Karpas-422 (cell line): ENCODE data around the gene GJB3. TPM values are rescaled to one million over a fixed set of nuclear protein-coding genes. Genes with fewer than 3 reads are reported as not detected.

Experiments used
- DNase-seq: peaks from one replicate; pipeline ENCODE4 v3.0.0-alpha.2; 2015
- H2AFZ ChIP-seq: fragments of 200-600 bp; sonication (generic); 2 replicates; pipeline ENCODE4 v1.6.1; 2014; ENCODE audit warnings: antibody characterized with exemption, low read length, mixed read lengths
- H3K27ac ChIP-seq: fragments of 200-600 bp; sonication (generic); 2 replicates; pipeline ENCODE4 v1.5.1; 2014; ENCODE audit warnings: mild to moderate bottlenecking, low read length, moderate library complexity
- H3K27me3 ChIP-seq: fragments of 200-600 bp; sonication (generic); 2 replicates; pipeline ENCODE4 v1.6.1; 2014; ENCODE audit warnings: low read length, mixed read lengths
- H3K36me3 ChIP-seq: fragments of 200-600 bp; sonication (generic); 2 replicates; pipeline ENCODE4 v1.6.1; 2014; ENCODE audit warnings: low read length, mixed read lengths; ENCODE audit not compliant: insufficient read depth
- H3K4me1 ChIP-seq: fragments of 200-600 bp; sonication (generic); 2 replicates; pipeline ENCODE4 v1.6.1; 2014; ENCODE audit warnings: mild to moderate bottlenecking, low read length, mixed read lengths
- H3K4me2 ChIP-seq: fragments of 200-600 bp; sonication (generic); 2 replicates; pipeline ENCODE4 v1.6.1; 2014; ENCODE audit warnings: low read length, low read depth, mild to moderate bottlenecking; ENCODE audit not compliant: poor library complexity, severe bottlenecking
- H3K4me3 ChIP-seq: fragments of 200-600 bp; sonication (generic); 2 replicates; pipeline ENCODE4 v1.5.1; 2014; ENCODE audit warnings: mild to moderate bottlenecking, antibody characterized with exemption, low read length, mixed read lengths
- H3K79me2 ChIP-seq: fragments of 200-600 bp; sonication (generic); 2 replicates; pipeline ENCODE4 v1.6.1; 2014; ENCODE audit warnings: mild to moderate bottlenecking, low read length, mixed read lengths
- H3K9ac ChIP-seq: fragments of 200-600 bp; sonication (generic); 2 replicates; pipeline ENCODE4 v1.6.0; 2014; ENCODE audit warnings: low read length
- H3K9me2 ChIP-seq: fragments of 200-600 bp; sonication (generic), shearing (Covaris generic); replicated peaks from 2 replicates; pipeline ENCODE4 v1.6.0; 2014; ENCODE audit warnings: mild to moderate bottlenecking, low read length, moderate library complexity; ENCODE audit not compliant: insufficient read depth
- H3K9me3 ChIP-seq: fragments of 300-700, 200-600 bp; sonication (generic); 2 replicates; pipeline ENCODE4 v1.6.1; 2014; ENCODE audit warnings: low read length, mixed read lengths
- H4K20me1 ChIP-seq: fragments of 200-600 bp; sonication (generic); 2 replicates; pipeline ENCODE4 v1.6.1; 2014; ENCODE audit warnings: mild to moderate bottlenecking, antibody characterized with exemption, low read length, low read depth; ENCODE audit not compliant: insufficient read depth
- total RNA-seq: library from RNA; depleted of rRNA; stranded (reverse); fragments of >200 nt; shearing (Covaris generic); gene quantifications from 2 replicates; pipeline ENCODE4 v1.2.3, GENCODE V29; 2014; ENCODE audit warnings: low replicate concordance

Gene GJB3
- total RNA-seq, 1 experiment from 2014 or later: not detected

DNA sequence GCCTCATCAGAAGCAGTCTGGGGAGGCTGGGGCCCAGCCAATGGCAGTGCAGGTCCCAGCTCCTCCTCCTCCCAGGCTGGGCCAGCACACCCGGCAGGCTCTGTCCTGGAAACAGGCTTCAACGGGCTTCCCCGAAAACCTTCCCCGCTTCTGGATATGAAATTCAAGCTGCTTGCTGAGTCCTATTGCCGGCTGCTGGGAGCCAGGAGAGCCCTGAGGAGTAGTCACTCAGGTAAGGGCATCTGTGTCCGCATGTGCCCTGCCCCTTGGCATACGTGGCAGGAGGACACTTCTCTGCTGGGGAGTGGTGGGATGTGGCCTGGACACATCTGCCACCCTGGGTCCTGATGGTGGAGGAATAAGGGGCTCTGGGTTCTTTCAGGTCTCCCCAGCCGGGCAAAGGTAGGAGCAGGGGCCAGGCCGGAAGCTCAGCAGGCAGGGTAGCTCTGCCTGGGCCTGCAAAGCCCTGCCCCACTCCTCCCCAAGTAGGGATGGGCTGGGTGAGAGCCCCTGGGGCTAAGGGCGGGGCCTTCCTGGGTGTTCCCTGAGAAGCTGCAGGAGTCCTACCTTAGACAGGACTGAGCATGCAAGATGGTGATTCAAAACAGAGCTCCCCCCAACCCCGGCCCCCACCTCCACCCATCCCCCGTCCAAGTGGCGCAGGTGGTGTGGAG is 25.9 kb upstream of the GJB3 start, which contains the start of gene GJB5:
GJB5 (plus strand) TSS at position 84 of the 674 bp plus-strand sequence. CDS start 2,284 bp downstream, outside the sequence.
- no peak within 1 kb of the TSS for H3K27ac ChIP-seq
- H2AFZ ChIP-seq: no peak within 1 kb of the TSS
- H4K20me1 ChIP-seq: no peaks in the 10 kb centered on the region
- H3K79me2 ChIP-seq: no peaks in the 10 kb centered on the region
- no peak within 1 kb of the TSS for H3K4me2 ChIP-seq
- H3K4me3 ChIP-seq: no peak within 1 kb of the TSS
- no peak for DNase-seq
- H3K4me1 ChIP-seq: no peaks in the 10 kb centered on the region
- no peaks in the 10 kb centered on the region for H3K9me2 ChIP-seq
- no peaks in the 10 kb centered on the region; the same call in 1 of the 2 replicates for H3K27me3 ChIP-seq
- H3K36me3 ChIP-seq: no peaks in the 10 kb centered on the region
- H3K9me3 ChIP-seq: no peaks in the 10 kb centered on the region
- no peak within 1 kb of the TSS for H3K9ac ChIP-seq

DNA sequence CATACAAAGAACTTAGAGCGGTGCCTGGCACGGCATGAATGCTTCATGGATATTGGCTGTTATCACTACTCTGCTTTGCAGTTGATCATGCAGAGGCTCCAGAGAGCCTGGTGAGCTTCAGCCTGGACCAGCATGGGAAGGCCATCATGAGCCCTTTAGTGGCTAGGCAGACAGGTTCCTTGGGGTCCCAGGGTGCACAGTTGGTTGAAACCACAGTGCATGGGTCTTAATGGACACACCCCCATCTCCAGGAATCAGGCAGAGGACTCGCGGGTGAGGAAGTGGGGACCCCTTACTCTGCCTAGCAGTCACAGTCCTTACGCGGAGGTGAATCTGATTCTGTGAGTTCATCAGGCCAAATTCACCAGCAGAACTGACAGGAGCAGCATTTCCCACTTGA is 25.1 kb upstream of the GJB3 start:
- H2AFZ ChIP-seq: no peak overlapping the region
- H4K20me1 ChIP-seq: no peaks in the 10 kb centered on the region
- no peaks in the 10 kb centered on the region for H3K4me1 ChIP-seq
- H3K27me3 ChIP-seq: no peaks in the 10 kb centered on the region; the same call in 1 of the 2 replicates
- H3K4me2 ChIP-seq: no peak overlapping the region
- H3K9me2 ChIP-seq: no peaks in the 10 kb centered on the region
- H3K79me2 ChIP-seq: no peaks in the 10 kb centered on the region
- H3K27ac ChIP-seq: no peak overlapping the region
- H3K4me3 ChIP-seq: no peak overlapping the region
- no peak overlapping the region for H3K9ac ChIP-seq
- DNase-seq: no peak
- H3K36me3 ChIP-seq: no peaks in the 10 kb centered on the region
- H3K9me3 ChIP-seq: no peaks in the 10 kb centered on the region

DNA sequence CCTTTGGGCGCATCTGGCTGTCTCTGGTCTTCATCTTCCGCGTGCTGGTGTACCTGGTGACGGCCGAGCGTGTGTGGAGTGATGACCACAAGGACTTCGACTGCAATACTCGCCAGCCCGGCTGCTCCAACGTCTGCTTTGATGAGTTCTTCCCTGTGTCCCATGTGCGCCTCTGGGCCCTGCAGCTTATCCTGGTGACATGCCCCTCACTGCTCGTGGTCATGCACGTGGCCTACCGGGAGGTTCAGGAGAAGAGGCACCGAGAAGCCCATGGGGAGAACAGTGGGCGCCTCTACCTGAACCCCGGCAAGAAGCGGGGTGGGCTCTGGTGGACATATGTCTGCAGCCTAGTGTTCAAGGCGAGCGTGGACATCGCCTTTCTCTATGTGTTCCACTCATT is 23.6 kb upstream of the GJB3 start:
- H3K4me3 ChIP-seq: no peak overlapping the region
- no peaks in the 10 kb centered on the region for H3K4me1 ChIP-seq
- no peak overlapping the region for H3K4me2 ChIP-seq
- no peak overlapping the region for H3K9ac ChIP-seq
- H2AFZ ChIP-seq: no peak overlapping the region
- H3K9me2 ChIP-seq: no peaks in the 10 kb centered on the region
- no peaks in the 10 kb centered on the region for H3K79me2 ChIP-seq
- no peaks in the 10 kb centered on the region for H4K20me1 ChIP-seq
- H3K36me3 ChIP-seq: no peaks in the 10 kb centered on the region
- no peak overlapping the region for H3K27ac ChIP-seq
- no peaks in the 10 kb centered on the region for H3K9me3 ChIP-seq
- DNase-seq: no peak
- no peaks in the 10 kb centered on the region; the same call in 1 of the 2 replicates for H3K27me3 ChIP-seq

DNA sequence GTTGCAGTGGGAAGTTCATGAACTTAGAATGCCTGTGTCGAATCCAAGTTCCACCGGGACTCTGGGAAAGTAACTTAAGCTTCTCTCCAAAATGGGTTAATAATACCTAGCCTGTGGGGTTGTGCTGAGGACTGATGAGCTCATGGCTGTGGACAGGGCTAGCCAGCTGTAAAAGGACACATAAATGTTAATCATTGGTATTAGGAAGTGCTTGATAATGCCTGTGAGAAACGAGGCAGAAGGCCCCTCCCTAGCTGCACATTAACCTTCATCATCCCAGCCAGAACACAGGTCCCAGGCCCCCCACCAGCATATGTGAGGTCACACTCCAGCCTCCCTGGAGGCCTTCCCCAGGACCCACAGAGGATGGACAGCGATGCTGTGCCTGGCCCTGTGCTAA is 22.3 kb upstream of the GJB3 start:
- Histone ChIP-seq H3K27ac (no peak overlapping the region), H4K20me1 (no peaks in the 10 kb centered on the region), H3K36me3 (no peaks in the 10 kb centered on the region), H3K4me2 (no peak overlapping the region), H3K4me3 (no peak overlapping the region), H3K9me2 (no peaks in the 10 kb centered on the region), H3K9ac (no peak overlapping the region), H3K79me2 (no peaks in the 10 kb centered on the region), H2AFZ (no peak overlapping the region), H3K9me3 (no peaks in the 10 kb centered on the region), H3K27me3 (no peaks in the 10 kb centered on the region), H3K4me1 (no peaks in the 10 kb centered on the region)
- DNase-seq: no peak

DNA sequence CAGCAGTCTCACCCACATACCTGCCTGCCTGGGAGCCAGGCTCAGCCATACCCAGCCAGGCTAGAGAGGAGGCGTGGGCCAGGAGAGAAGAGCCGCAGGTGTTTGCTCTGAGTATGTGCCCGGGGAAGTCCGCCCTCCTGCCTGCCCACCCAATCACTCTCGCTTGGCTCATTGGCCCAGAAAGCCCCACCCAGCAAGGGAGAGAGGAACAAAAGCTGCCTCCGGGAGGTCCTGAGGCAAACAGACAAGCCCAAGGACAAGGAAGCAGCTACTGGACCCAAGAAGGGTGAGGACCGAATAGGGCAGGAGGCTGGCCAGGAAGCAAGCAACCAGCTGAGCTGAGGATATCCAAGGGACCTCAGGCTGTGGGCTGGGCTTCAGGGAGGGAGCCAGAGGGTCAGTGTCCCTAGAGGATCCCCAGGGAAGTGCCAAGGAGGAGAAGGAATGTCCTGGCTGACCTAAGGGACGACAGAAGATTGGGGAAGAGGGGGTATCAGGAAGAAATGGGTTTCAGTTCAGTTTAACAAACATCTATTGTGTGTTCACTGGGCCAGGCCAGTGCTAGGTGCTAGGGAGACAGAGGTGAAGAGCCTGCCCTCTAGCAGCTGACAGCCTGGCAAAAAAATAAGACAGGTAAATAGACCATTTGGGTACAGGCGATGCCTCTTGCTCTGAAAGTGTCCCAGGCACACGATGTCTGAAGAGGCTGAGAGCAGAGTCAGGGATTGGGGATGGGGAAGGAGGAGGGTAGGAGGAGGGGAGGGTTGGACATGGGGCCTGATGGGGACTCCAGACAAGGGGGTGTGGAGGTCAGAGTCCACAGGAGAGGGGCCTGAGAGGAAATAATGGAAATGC is 21.3 kb upstream of the GJB3 start, which contains the start of gene GJB4:
GJB4 (plus strand) TSS at position 238 of the 855 bp plus-strand sequence. CDS start 1,515 bp downstream, outside the sequence.
- no peaks in the 10 kb centered on the region for H3K9me3 ChIP-seq
- no peaks in the 10 kb centered on the region for H3K79me2 ChIP-seq
- H3K4me3 ChIP-seq: no peak within 1 kb of the TSS
- H3K9ac ChIP-seq: no peak within 1 kb of the TSS
- no peaks in the 10 kb centered on the region for H3K9me2 ChIP-seq
- H3K27ac ChIP-seq: no peak within 1 kb of the TSS
- no peak within 1 kb of the TSS for H3K4me2 ChIP-seq
- no peaks in the 10 kb centered on the region for H3K27me3 ChIP-seq
- no peak within 1 kb of the TSS for H2AFZ ChIP-seq
- DNase-seq: peak; percentile 43
- H3K36me3 ChIP-seq: no peaks in the 10 kb centered on the region
- H4K20me1 ChIP-seq: no peaks in the 10 kb centered on the region
- H3K4me1 ChIP-seq: no peaks in the 10 kb centered on the region

DNA sequence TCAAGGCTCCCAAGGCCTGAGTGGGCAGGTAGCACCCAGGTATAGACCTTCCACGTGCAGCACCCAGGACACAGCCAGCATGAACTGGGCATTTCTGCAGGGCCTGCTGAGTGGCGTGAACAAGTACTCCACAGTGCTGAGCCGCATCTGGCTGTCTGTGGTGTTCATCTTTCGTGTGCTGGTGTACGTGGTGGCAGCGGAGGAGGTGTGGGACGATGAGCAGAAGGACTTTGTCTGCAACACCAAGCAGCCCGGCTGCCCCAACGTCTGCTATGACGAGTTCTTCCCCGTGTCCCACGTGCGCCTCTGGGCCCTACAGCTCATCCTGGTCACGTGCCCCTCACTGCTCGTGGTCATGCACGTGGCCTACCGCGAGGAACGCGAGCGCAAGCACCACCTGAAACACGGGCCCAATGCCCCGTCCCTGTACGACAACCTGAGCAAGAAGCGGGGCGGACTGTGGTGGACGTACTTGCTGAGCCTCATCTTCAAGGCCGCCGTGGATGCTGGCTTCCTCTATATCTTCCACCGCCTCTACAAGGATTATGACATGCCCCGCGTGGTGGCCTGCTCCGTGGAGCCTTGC is 19.7 kb upstream of the GJB3 start:
- no peak overlapping the region for H2AFZ ChIP-seq
- no peak for DNase-seq
- H4K20me1 ChIP-seq: no peaks in the 10 kb centered on the region
- no peaks in the 10 kb centered on the region for H3K9me3 ChIP-seq
- H3K27ac ChIP-seq: no peak overlapping the region
- no peaks in the 10 kb centered on the region for H3K9me2 ChIP-seq
- no peaks in the 10 kb centered on the region for H3K27me3 ChIP-seq
- H3K9ac ChIP-seq: no peak overlapping the region
- no peaks in the 10 kb centered on the region for H3K36me3 ChIP-seq
- no peak overlapping the region for H3K4me2 ChIP-seq
- H3K4me3 ChIP-seq: no peak overlapping the region
- H3K79me2 ChIP-seq: no peaks in the 10 kb centered on the region
- H3K4me1 ChIP-seq: no peaks in the 10 kb centered on the region

DNA sequence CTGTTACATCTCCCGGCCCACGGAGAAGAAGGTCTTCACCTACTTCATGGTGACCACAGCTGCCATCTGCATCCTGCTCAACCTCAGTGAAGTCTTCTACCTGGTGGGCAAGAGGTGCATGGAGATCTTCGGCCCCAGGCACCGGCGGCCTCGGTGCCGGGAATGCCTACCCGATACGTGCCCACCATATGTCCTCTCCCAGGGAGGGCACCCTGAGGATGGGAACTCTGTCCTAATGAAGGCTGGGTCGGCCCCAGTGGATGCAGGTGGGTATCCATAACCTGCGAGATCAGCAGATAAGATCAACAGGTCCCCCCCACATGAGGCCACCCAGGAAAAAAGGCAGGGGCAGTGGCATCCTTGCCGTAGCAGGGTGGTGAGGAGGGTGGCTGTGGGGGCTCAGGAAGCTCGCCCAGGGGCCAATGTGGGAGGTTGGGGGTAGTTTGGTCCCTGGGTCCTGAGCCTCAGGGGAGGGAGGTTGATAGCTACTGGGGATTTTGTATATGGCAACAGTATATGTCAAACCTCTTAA is 19.2 kb upstream of the GJB3 start:
- no peak overlapping the region for H3K9ac ChIP-seq
- H4K20me1 ChIP-seq: no peaks in the 10 kb centered on the region
- no peaks in the 10 kb centered on the region for H3K9me3 ChIP-seq
- no peaks in the 10 kb centered on the region for H3K36me3 ChIP-seq
- H3K4me1 ChIP-seq: no peaks in the 10 kb centered on the region
- no peaks in the 10 kb centered on the region for H3K9me2 ChIP-seq
- no peak overlapping the region for H2AFZ ChIP-seq
- no peaks in the 10 kb centered on the region for H3K27me3 ChIP-seq
- no peaks in the 10 kb centered on the region for H3K79me2 ChIP-seq
- no peak overlapping the region for H3K4me2 ChIP-seq
- no peak for DNase-seq
- no peak overlapping the region for H3K27ac ChIP-seq
- H3K4me3 ChIP-seq: no peak overlapping the region
